Measurements from ENCODE around the gene SLC4A4. TPM values are rescaled to one million over a fixed set of nuclear protein-coding genes. Genes with fewer than 3 reads are reported as not detected.

Gene SLC4A4
- total and polyA plus RNA-seq, 2 of the 8 experiments (the other 6 are each of a cell fraction or from before 2014, with no cell fraction given): 0.67 to 2.8 TPM

DNA sequence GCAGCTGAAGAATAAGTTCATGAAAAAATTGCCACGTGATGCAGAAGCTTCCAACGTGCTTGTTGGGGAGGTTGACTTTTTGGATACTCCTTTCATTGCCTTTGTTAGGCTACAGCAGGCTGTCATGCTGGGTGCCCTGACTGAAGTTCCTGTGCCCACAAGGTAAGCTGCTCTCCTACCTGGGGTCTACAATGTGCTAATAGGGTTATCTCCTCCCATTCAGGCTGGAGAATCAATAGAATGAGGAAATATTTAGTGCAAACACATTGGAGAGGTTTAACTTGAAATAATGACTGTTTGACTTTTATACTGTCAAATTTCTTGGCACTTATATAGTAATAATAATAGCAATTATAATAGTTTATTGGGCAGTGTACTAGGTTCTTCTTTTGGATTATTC, 101.8 kb downstream of the SLC4A4 start:
- Histone ChIP-seq H2BK20ac (ENCODE audit: low read length) (no peak overlapping the region), H2BK15ac (ENCODE audit: low read length) (no peak overlapping the region), H3K4me1 (replicated peaks in 1 of 4; ENCODE audit: control insufficient read depth in 3 of 4, insufficient read depth in 4 of 4, low read length in 3 of 4) (no peaks in the 10 kb centered on the region), H3K56ac (replicated peaks; ENCODE audit: insufficient read length, low read depth, low read length) (no peak overlapping the region), H4K20me1 (replicated peaks in 1 of 2; ENCODE audit: control insufficient read depth in 1 of 2, insufficient read depth in 2 of 2, low read length in 2 of 2) (no peaks in the 10 kb centered on the region), H3K23me2 (ENCODE audit: low read depth, low read length) (no peaks in the 10 kb centered on the region), H2BK12ac (ENCODE audit: low read depth, low read length) (no peak overlapping the region), H3K79me1 (ENCODE audit: low read depth, low read length) (no peaks in the 10 kb centered on the region), H2AK5ac (ENCODE audit: low read depth, low read length) (no peak overlapping the region), H3K18ac (ENCODE audit: extremely low read depth, low read length) (no peak overlapping the region), H3K27ac (ENCODE audit: low read depth, low read length) (no peak overlapping the region), H2BK120ac (replicated peaks; ENCODE audit: low read depth, low read length) (no peak overlapping the region), H3K36me3 (ENCODE audit: control insufficient read depth in 2 of 4, insufficient read depth in 4 of 4, low read length in 3 of 4) (no peaks in the 10 kb centered on the region), H3K4me3 (ENCODE audit: extremely low read depth in 1 of 4, insufficient read depth in 2 of 4, low read depth in 3 of 4, low read length in 4 of 4) (no peak overlapping the region), H3K27me3 (replicated peaks in 1 of 4; ENCODE audit: control insufficient read depth in 3 of 4, extremely low read depth in 1 of 4, insufficient read depth in 3 of 4, low read length in 3 of 4) (no peaks in the 10 kb centered on the region), H2BK5ac (ENCODE audit: low read depth, low read length) (no peak overlapping the region), H3K23ac (ENCODE audit: insufficient read length) (no peak overlapping the region), H3K9ac (replicated peaks in 1 of 4; ENCODE audit: extremely low read depth in 1 of 4, low read depth in 3 of 4, low read length in 3 of 4) (no peak overlapping the region), H3K14ac (ENCODE audit: insufficient read length) (no peak overlapping the region), H4K8ac (ENCODE audit: extremely low read depth, insufficient read depth, low read length) (no peak overlapping the region), H4K91ac (replicated peaks; ENCODE audit: insufficient read length, low read length) (no peak overlapping the region), H3K4ac (replicated peaks; ENCODE audit: insufficient read length, low read depth, low read length) (no peak overlapping the region), H4K5ac (ENCODE audit: insufficient read length, low read depth, low read length) (no peak overlapping the region), H2AFZ (ENCODE audit: low read length) (no peak overlapping the region), H3K9me3 (ENCODE audit: insufficient read depth in 2 of 2, low read depth in 1 of 2, low read length in 1 of 2) (no peaks in the 10 kb centered on the region), H3K4me2 (ENCODE audit: insufficient read depth in 1 of 2, low read depth in 2 of 2, low read length in 2 of 2) (no peak overlapping the region), H3K79me2 (ENCODE audit: control insufficient read depth in 1 of 2, insufficient read depth in 2 of 2, low read length in 2 of 2) (no peaks in the 10 kb centered on the region)
- 87% methylated on average over 2 of the region's 2 CpGs; no CpG with 5 or more reads in 1 of the 2 experiments for WGBS, 2 experiments (ENCODE audit: extremely low coverage in 1 of 2, insufficient coverage in 1 of 2, insufficient read length in 1 of 2, insufficient replicate concordance in 2 of 2, low coverage in 1 of 2, low lambda C conversion rate in 2 of 2, missing lambda C conversion rate in 1 of 2)
- FAIRE-seq: no peak
- no peak for DNase-seq (ENCODE audit: low read depth in 1 of 2, low spot score in 2 of 2)
- POLR2A ChIA-PET (ENCODE audit: partially characterized antibody): no interaction called here
- CTCF ChIA-PET (ENCODE audit: partially characterized antibody): interaction anchor here (2.1 kb wide), 1 partner anchor 113 kb away, joined by 4 read pairs; no protein-coding TSS in a partner anchor
- TF ChIP-seq ASH2L (IDR thresholded peaks at IDR 0.05; ENCODE audit: low read length): no peak

All from H1 (cell line).